ENCODE measurements around the gene LHFPL4. TPM values are rescaled to one million over a fixed set of nuclear protein-coding genes. Genes with fewer than 3 reads are reported as not detected.

The LHFPL4 gene
- total and polyA plus RNA-seq, 2 of the 13 experiments (the other 11 are each of a cell fraction or from before 2014, with no cell fraction given) = 0.02 to 0.03 TPM

DNA sequence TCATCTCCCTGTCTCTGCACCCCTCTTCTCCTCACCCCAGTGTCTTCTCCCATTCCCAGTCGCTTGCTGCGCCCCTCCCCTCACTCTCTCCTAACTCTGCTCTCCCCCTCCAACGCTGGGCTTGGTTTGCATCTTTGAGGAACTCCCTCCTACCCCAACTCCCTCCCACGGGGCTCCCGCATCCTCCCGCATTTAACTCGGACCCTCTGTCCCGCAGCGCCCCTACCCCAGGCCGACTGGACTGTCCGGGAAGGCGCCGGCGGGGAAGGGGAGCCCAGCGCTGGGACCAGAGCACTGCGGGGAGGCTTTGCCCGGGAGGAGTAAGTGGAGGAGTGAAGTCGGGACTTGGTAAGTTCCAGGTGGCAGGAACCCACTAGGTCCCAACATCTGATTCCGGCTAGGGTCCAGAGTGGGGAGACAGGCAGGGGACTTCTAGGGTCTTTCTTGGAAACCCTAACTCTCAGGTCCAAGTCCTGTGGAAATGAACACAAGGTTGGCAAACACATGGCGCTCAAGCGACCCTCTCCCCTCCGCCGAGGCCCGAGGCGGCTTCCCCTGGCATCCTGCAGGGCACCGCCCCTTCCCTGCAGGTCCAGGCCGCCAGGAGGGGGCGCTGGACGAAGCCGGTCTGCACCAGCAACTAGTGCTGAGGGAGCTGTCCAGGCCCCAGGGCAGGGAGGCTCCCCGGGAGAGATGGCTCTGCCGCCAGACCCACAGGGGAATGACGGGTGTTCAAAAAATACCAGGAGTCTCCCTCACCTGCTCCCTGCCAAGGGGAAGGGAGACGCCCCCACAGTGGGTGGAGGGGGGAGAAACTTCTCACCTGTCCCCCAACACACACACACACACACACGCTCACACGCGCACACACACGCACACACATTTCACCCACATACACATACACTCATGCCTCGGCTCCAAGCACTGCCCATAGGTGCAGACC, 53.2 kb downstream of the LHFPL4 start:
- CTCF ChIA-PET (ENCODE audit: low intra/inter-chr PET ratio, low total read pairs) = no interaction called here
- ATAC-seq = peak; percentile 88
- TF ChIP-seq ZMYM2 (CRISPR knock-in tag; IDR thresholded peaks at IDR 0.05) (no peak), SP1 (IDR thresholded peaks at IDR 0.05) (no peak), SP1 (CRISPR knock-in tag; IDR thresholded peaks at IDR 0.05) (0 out of 2 replicates have a peak, but pooled peaks have one; percentile 37), NONO (IDR thresholded peaks at IDR 0.05) (no peak), NONO (CRISPR knock-in tag; conservative IDR thresholded peaks at IDR 0.05) (0 out of 2 replicates have a peak, but pooled peaks have one; percentile 28), SMAD1 (CRISPR knock-in tag; IDR thresholded peaks at IDR 0.05; ENCODE audit: borderline replicate concordance, low read depth) (no peak), CHCHD3 (CRISPR knock-in tag; IDR thresholded peaks at IDR 0.05) (no peak), HOXA7 (CRISPR knock-in tag; IDR thresholded peaks at IDR 0.05) (no peak), GABPB1 (CRISPR knock-in tag; IDR thresholded peaks at IDR 0.05) (0 out of 2 replicates have a peak, but pooled peaks have one; percentile 20), MYC (CRISPR knock-in tag; IDR thresholded peaks at IDR 0.05; ENCODE audit: borderline replicate concordance) (peak; percentile 44; the same call in 1 of the 2 replicates), HNRNPL (IDR thresholded peaks at IDR 0.05; ENCODE audit: low read depth, low read length) (peak; percentile 77; the same call in 1 of the 2 replicates), ZNF556 (CRISPR knock-in tag; IDR thresholded peaks at IDR 0.05; ENCODE audit: borderline replicate concordance) (0 out of 2 replicates have a peak, but pooled peaks have one; percentile 64), FIP1L1 (IDR thresholded peaks at IDR 0.05; ENCODE audit: borderline replicate concordance, insufficient read depth, low read depth, low read length) (no peak), SRSF1 (optimal IDR thresholded peaks at IDR 0.05; ENCODE audit: low read depth, low read length) (peak; percentile 45), XRCC5 (optimal IDR thresholded peaks at IDR 0.05; ENCODE audit: low read length) (peak; percentile 72)
- TF ChIP-seq, protein P1, sequence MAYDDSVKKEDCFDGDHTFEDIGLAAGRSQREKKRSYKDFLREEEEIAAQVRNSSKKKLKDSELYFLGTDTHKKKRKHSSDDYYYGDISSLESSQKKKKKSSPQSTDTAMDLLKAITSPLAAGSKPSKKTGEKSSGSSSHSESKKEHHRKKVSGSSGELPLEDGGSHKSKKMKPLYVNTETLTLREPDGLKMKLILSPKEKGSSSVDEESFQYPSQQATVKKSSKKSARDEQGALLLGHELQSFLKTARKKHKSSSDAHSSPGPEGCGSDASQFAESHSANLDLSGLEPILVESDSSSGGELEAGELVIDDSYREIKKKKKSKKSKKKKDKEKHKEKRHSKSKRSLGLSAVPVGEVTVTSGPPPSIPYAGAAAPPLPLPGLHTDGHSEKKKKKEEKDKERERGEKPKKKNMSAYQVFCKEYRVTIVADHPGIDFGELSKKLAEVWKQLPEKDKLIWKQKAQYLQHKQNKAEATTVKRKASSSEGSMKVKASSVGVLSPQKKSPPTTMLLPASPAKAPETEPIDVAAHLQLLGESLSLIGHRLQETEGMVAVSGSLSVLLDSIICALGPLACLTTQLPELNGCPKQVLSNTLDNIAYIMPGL (CRISPR knock-in tag; IDR thresholded peaks at IDR 0.05; ENCODE audit: borderline replicate concordance in 1 of 2, low read depth in 1 of 2) = peak in 1 of 2 experiments; percentile 58; a peak in 2 of 4 replicates
- TF ChIP-seq, protein P2, sequence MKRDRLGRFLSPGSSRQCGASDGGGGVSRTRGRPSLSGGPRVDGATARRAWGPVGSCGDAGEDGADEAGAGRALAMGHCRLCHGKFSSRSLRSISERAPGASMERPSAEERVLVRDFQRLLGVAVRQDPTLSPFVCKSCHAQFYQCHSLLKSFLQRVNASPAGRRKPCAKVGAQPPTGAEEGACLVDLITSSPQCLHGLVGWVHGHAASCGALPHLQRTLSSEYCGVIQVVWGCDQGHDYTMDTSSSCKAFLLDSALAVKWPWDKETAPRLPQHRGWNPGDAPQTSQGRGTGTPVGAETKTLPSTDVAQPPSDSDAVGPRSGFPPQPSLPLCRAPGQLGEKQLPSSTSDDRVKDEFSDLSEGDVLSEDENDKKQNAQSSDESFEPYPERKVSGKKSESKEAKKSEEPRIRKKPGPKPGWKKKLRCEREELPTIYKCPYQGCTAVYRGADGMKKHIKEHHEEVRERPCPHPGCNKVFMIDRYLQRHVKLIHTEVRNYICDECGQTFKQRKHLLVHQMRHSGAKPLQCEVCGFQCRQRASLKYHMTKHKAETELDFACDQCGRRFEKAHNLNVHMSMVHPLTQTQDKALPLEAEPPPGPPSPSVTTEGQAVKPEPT (CRISPR knock-in tag; IDR thresholded peaks at IDR 0.05; ENCODE audit: low read depth) = 0 out of 2 replicates have a peak, but pooled peaks have one; percentile 22

More for the DNA sequence above, 53.2 kb downstream of the LHFPL4 start:
- no TSS peak for BruUV-seq (replicated peaks)
- no peaks in the 10 kb centered on the region for H4K20me1 ChIP-seq (ENCODE audit: insufficient read depth, low read length)
- no peaks in the 10 kb centered on the region for H3K79me2 ChIP-seq (ENCODE audit: insufficient read depth, low read length)
- 34% methylated on average over 25 of the region's 39 CpGs for WGBS (ENCODE audit: low lambda C conversion rate)
- FAIRE-seq (no peak), DNase-seq (ENCODE audit: low spot score) (peak; percentile 28)
- H3K27me3 ChIP-seq (ENCODE audit: control insufficient read depth in 1 of 2, insufficient read depth in 2 of 2, low read length in 2 of 2) = peaks cover 2 to 19% of the 10 kb centered on the region in 2 experiments; a peak in 3 of 5 replicates
- POLR2A ChIA-PET = no interaction called here
- H3K4me2 ChIP-seq (ENCODE audit: low read depth, low read length) = no peak overlapping the region; the same call in 1 of the 2 replicates
- intact Hi-C loops (cut with micrococcal nuclease; ENCODE audit: unreplicated experiment) = loop anchor here (1.0 kb wide), 1 partner anchor 147 kb away; no protein-coding TSS in a partner anchor
- H3K9ac ChIP-seq (ENCODE audit: insufficient read depth, low read depth, low read length) = no peak overlapping the region
- H3K4me1 ChIP-seq (ENCODE audit: insufficient read depth, low read length) = peaks cover 8% of the 10 kb centered on the region
- no peaks in the 10 kb centered on the region for H3K9me3 ChIP-seq (ENCODE audit: low read length)
- H3K4me3 ChIP-seq (replicated peaks in 1 of 3; ENCODE audit: insufficient read depth in 1 of 3, low read depth in 2 of 3, low read length in 3 of 3) = peak overlapping the region in 1 of 3 experiments; percentile 6; a peak in 1 of 6 replicates
- H3K27ac ChIP-seq (ENCODE audit: extremely low read length, insufficient read depth, low read length) = no peak overlapping the region
- H3K36me3 ChIP-seq (replicated peaks in 1 of 2; ENCODE audit: control insufficient read depth in 1 of 2, insufficient read depth in 2 of 2, low read length in 2 of 2) = no peaks in the 10 kb centered on the region
- no peak overlapping the region for H2AFZ ChIP-seq (ENCODE audit: low read length)
- in situ Hi-C loops (cut with HindIII; ENCODE audit: extremely low pct_ligation_motif_present, low pct_unique_long_range_greater_than_20kb) = loop anchor here (5.0 kb wide), 1 partner anchor 227 kb away; no protein-coding TSS in a partner anchor

Data from HepG2 (cell line).